GM12891 (cell line): ENCODE data around the gene TMPRSS2.

Experiments
- POLR2A ChIP-seq: IDR thresholded peaks from 2 replicates; pipeline ENCODE4 v1.6.1; 2011; ENCODE audit warnings: low read depth, low read length, control low read depth
- POLR2AphosphoS5 ChIP-seq: IDR thresholded peaks from 2 replicates; pipeline ENCODE4 v1.6.1; 2011; ENCODE audit warnings: low read depth, low read length, control low read depth
- SPI1 ChIP-seq: IDR thresholded peaks from 2 replicates; pipeline ENCODE4 v1.6.1; 2011; ENCODE audit warnings: low read depth, low read length, control low read depth
- TAF1 ChIP-seq: IDR thresholded peaks from 2 replicates; pipeline ENCODE4 v1.6.1; 2011; ENCODE audit warnings: low read depth, low read length, control low read depth

DNA sequence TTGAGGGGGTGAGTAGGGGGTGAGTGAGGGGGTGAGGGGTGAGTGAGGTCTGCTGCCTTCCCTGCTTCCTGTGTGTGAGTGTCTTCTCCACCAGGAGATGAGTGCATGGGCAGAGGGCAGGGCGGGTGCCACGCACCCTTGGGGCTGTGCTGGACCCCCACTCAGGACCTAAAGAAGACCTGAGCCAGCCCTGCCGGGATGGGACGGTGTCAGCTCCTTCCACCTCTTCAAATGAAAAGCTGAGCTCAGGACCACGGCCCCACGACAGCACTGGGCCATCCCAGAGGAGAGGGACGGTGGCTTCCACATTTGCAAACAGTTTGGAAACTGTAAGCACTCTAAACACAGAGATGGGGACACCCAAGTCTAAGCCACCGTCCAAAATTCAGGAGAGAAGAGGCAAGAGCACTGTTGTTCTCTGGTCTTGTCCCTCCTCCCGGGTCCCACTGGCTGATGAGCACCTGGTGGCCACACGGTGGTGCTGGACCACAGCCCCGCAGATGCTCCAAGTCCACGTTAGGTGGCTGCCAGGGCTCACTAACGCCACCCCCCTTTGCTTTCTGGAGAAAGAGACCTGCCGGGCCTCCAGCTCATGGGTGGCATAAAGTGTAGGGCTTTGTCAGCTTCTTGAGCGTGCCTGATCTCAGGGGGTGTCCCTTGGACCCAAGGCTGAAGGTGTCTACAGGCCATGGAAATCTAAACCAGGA, 32.1 kb downstream of the TMPRSS2 start:
- no peak for TF ChIP-seq TAF1
- no peak for TF ChIP-seq SPI1
- TF ChIP-seq POLR2A = no peak
- TF ChIP-seq POLR2AphosphoS5 = no peak
